DMS 273 (cell line): ENCODE measurements around the gene LNX2.
A peak's percentile ranks its signal among the peaks of the same experiment; 100 is the strongest.

Experiments
- DNase-seq: peaks from one replicate; lab custom pipeline; 2025; ENCODE audit not compliant: unreplicated experiment; lab: John Stamatoyannopoulos, UW

LNX2 gene

GRCh38 chr13:27516103-27516502 lies 104.2 kb downstream of the LNX2 start:
- DNase-seq: no peak

GRCh38 chr13:27510082-27510481 lies 110.2 kb downstream of the LNX2 start:
- DNase-seq: peak; percentile 29

- DNase-seq: no peak
Measured at GRCh38 chr13:27508802-27509201, 111.5 kb downstream of the LNX2 start.

- no peak for DNase-seq
Measured at GRCh38 chr13:27505792-27506191, 114.5 kb downstream of the LNX2 start.

- no peak for DNase-seq
Measured at GRCh38 chr13:27504868-27505194, 115.5 kb downstream of the LNX2 start.

GRCh38 chr13:27504128-27504867 lies 116.0 kb downstream of the LNX2 start:
- DNase-seq: no peak

- no peak for DNase-seq
Measured at GRCh38 chr13:27500806-27501534, 119.4 kb downstream of the LNX2 start.

GRCh38 chr13:27497563-27498230 lies 122.6 kb downstream of the LNX2 start:
- DNase-seq: no peak

- no peak for DNase-seq
Measured at GRCh38 chr13:27496536-27497273, 123.6 kb downstream of the LNX2 start.

- DNase-seq: no peak
Measured at GRCh38 chr13:27496006-27496405, 124.3 kb downstream of the LNX2 start.
